ENCODE measurements around the gene AFMID. TPM values are rescaled to one million over a fixed set of nuclear protein-coding genes. Genes with fewer than 3 reads are reported as not detected.
"Not testable (repeated sequence)": the region's sequence is repeated elsewhere in the genome, so short reads cannot be mapped to it uniquely, and the experiment has no call there.

The AFMID gene
- total RNA-seq, 1 donor from 2014 or later: 33.6 TPM

- DNase-seq (ENCODE audit: low spot score) (no peak), ATAC-seq (no peak)
- intact Hi-C loops (cut with DNase I): no loop called here
These were observed 44.1 kb downstream of the AFMID start, which contains the start of gene TMEM235 for GRCh38 chr17:78230996-78231935. TSS of gene TMEM235 (plus strand) at chr17:78231631. CDS start at chr17:78232024, 393 bp downstream.

- no peak for ATAC-seq
- intact Hi-C loops (cut with DNase I): no loop called here
- DNase-seq (ENCODE audit: low spot score): no peak
These were observed 45.1 kb downstream of the AFMID start for GRCh38 chr17:78231991-78232858.

- intact Hi-C loops (cut with DNase I): no loop called here
- no peak for ATAC-seq
These were observed 45.7 kb downstream of the AFMID start for GRCh38 chr17:78232859-78233173.

GRCh38 chr17:78233678-78234077, 46.5 kb downstream of the AFMID start:
- DNase-seq (ENCODE audit: low spot score) (no peak), ATAC-seq (no peak)
- intact Hi-C loops (cut with DNase I): no loop called here

More at GRCh38 chr17:78232859-78233173, 45.7 kb downstream of the AFMID start:
- no peak for DNase-seq (ENCODE audit: low spot score)

DNA sequence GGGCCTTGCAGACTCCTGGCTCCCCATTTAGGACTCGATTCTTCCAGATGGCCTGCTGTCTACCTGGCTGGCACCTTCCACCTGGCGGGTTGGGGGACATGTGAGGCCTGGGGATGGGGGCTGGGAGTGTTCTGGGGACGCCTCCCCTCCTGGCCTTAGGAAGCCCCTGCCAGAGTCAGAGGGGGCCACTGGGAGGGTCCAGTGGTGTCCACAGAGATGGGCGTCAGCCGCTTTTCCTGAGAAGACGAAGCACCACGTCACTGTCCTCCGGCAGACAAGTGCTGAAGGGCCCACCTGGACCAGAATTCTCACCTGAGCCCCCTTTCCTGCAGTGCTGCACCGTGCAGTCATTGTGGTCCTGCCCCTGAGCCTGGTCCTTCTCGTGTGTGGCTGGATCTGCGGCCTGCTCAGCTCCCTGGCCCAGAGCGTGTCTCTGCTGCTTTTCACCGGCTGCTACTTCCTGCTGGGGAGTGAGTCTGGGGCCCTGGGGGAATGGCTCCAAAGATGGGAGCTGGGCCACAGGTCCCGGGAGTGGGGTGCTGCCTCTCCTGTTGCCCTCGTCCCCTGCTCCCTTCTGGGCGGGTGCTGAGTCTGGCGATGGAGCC, 47.2 kb downstream of the AFMID start:
- DNase-seq (ENCODE audit: low spot score) (no peak), ATAC-seq (no peak)
- intact Hi-C loops (cut with DNase I): no loop called here

GRCh38 chr17:78235022-78235421, 47.9 kb downstream of the AFMID start:
- DNase-seq (ENCODE audit: low spot score); ATAC-seq; intact Hi-C loops (cut with DNase I): not testable (repeated sequence)

DNA sequence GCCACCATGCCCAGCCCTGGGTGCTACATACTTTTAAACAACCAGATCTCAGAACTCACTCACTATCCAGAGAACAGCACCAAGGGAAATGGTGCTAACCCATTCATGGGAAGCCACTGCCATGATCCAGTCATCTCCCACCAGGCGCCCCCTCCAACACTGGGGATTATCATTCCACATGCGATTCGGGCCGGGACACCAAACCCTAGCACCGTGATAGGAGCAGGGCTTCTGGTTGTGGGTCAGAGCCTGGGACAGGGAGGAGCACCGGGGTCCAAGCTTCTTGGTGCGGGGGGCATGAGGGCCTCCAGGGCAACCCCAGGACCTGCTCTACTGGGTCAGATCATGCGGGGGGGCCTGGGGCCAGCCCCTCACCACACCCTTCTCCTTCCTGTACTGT, 48.7 kb downstream of the AFMID start:
- intact Hi-C loops (cut with DNase I): no loop called here
- ATAC-seq (no peak), DNase-seq (ENCODE audit: low spot score) (no peak)

DNA sequence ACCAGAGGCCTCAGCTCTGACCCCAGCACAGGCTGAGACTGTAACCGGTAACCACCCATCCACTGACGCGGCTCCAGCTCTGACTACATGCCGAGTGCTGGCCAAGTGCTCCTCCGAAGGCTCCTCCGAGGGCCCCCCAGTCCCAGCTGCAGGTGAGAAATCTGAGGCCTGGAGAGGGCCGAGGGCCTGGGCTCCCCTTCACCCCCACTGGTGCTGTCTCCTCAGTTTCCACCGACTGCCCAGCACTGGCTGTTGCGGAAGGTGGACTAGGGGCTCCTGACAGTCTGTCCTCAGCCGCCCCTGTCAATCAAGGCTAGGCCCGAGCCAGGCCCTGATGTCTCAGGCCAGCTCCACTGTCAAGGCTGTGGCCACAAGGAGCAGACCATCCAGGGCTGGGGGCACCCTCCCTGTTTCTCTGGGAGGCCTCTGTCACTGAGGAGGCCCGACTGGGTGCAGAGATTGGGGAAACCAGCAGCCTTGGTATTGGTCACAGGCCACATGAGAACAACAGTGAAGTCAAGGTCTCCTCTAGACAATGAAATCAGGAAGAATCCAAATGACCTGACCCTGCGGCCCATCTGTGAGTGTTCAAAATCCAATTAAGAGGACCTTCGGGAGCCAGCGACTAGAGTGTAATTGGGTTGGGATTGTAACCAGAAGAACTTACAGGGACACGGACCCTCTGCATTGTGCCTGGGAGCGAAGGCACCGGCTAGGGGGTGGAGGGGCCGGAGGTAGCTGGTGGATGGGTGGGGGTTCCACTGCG, 49.4 kb downstream of the AFMID start:
- ATAC-seq (no peak), DNase-seq (ENCODE audit: low spot score) (no peak)
- intact Hi-C loops (cut with DNase I): no loop called here

- DNase-seq (ENCODE audit: low spot score) (no peak), ATAC-seq (peak; percentile 37)
- intact Hi-C loops (cut with DNase I): no loop called here
These were observed 50.3 kb downstream of the AFMID start for GRCh38 chr17:78237401-78238012.

DNA sequence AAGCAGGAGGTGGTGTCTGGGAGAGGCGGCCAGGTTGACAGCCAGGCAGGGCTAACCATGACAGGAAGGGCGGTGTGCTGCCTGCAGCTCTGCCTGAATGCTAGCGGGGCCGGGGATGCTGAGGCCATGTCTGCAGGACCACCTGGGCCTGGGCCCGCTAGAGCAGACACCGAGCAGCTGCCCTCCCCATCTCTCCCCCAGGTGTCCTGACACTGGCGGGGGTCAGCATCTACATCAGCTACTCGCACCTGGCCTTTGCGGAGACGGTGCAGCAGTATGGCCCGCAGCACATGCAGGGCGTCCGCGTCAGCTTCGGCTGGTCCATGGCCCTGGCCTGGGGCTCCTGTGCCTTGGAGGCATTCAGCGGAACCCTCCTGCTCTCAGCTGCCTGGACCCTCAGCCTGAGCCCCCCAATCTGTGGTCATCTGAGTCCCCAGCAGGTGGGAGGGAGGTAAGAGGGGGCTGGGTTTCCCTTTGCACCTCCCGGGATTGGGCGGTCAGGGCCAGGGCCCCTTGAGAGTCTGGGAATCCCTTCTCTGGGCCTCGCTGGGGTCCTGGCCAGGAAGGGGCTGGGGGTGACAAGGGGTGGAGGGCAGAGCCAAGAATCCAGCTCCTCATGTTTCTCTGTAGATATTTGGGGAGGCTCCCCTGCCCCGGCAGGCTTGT, 51.8 kb downstream of the AFMID start:
- ATAC-seq (no peak), DNase-seq (ENCODE audit: low spot score) (no peak)
- intact Hi-C loops (cut with DNase I): no loop called here

DNA sequence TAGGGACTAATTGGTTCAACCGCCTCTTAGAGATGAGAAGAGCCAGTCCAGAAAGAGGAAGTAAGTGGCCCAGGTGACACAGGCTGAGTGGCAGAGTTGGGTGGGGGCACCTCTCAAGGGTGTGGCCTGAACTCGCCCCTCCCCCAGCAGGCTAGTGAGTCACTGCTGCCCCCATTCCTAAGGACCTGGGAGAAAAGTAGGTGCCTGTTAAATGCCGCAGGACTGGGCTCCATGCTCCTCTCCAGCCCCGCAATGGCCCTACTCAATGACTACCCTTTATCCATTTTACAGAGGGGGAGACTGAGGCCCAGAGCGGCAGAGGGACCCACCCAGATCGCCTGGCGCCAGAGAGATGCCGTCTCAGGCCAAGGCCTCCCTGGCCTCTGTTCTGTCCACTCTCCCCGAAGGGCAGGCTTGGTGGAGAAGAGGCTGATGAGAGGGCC, 52.3 kb downstream of the AFMID start:
- DNase-seq (ENCODE audit: low spot score) (no peak), ATAC-seq (no peak)
- intact Hi-C loops (cut with DNase I): no loop called here

DNA sequence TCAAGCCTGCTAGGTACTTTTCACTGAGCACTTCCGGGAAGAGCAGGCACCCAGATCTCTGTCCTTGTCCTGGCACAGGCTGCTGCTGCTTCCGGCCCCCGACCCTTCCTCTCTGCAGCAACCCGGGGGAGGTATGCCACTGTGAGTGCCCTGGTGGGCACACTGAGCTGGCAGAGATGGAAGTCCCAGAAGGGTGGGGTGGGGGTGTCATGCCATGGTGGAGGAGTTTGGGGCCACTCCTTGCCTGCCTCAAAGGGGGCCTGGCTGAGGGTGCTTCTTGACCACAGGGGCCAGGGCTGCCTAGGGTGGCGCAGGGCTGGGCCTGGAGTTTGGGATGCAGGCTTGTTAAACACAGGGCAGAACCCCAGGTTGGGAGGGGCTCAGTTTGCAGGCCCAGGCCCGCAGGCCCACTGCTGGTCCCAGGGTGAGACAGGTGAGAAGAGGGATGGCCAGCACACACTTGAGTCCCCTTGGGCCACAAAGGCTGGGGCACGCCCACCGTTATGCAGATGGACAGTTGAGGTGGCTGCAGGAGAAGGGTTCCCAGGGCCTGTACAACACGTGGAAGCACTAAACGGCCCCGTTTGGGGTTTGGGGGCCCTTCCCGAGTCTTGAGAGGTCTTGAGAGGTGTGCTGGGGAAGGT, 53.0 kb downstream of the AFMID start:
- intact Hi-C loops (cut with DNase I): no loop called here
- DNase-seq (ENCODE audit: low spot score): no peak
- ATAC-seq: no peak

DNA sequence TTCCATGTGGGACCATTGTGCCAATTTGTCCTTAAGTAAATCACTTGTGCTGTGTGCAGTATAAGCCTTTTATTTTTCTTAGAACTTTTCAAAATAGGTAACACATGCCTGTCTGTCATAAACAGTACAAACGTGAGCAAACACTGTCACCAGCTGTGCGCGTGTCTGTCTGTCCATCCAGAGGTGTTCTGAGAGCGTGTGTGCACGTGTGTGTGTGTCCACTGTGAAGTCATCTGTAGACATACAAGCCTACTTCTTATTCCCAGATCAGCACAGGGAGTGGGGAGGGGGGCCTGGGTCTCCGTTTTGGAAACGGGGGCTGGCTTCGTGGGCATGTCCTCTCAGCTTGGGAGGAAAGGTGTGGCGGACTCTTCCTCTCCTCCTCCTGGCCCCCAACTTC, 53.7 kb downstream of the AFMID start:
- intact Hi-C loops (cut with DNase I): no loop called here
- DNase-seq (ENCODE audit: low spot score) (no peak), ATAC-seq (no peak)

- intact Hi-C loops (cut with DNase I): no loop called here
- no peak for DNase-seq (ENCODE audit: low spot score)
- ATAC-seq: no peak
These were observed 54.3 kb downstream of the AFMID start for GRCh38 chr17:78241277-78242023.

GRCh38 chr17:78242024-78242742, 55.0 kb downstream of the AFMID start:
- DNase-seq (ENCODE audit: low spot score): no peak
- intact Hi-C loops (cut with DNase I): no loop called here
- ATAC-seq: no peak

GRCh38 chr17:78247304-78247703, 60.1 kb downstream of the AFMID start:
- intact Hi-C loops (cut with DNase I): no loop called here

More at GRCh38 chr17:78247304-78247703, 60.1 kb downstream of the AFMID start:
- ATAC-seq (no peak), DNase-seq (ENCODE audit: low spot score) (no peak)

Measured in sciatic nerve (tissue), 2 donors.